ENCODE data around the gene RANBP1. TPM values are rescaled to one million over a fixed set of nuclear protein-coding genes. Genes with fewer than 3 reads are reported as not detected.

RANBP1 gene
- polyA plus RNA-seq, 2 of the 4 experiments (the other 2 are of a cell fraction), result 239 to 338 TPM

DNA sequence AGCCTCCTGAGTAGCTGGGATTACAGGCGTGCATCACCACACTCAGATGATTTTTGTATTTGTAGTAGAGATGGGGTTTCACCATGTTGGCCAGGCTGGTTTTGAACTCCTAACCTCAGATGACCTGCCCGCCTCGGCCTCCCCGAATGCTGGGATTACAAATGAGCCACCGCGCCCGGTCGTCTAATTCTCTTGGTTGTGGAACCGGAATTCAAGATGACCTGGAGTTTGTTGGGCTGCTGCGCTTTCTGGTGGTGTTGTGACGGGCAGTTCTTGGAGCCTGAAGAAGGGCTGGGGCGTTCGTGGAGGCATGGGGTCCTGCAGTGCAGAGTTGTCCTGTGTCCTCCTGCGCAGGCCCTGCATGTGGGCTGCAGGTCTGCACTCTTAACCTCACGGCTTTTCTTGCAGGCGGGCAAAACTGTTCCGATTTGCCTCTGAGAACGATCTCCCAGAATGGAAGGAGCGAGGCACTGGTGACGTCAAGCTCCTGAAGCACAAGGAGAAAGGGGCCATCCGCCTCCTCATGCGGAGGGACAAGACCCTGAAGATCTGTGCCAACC lies 6.0 kb downstream of the RANBP1 start:
- Histone ChIP-seq H3K27ac (no peak overlapping the region), H3K4me1 (peaks cover 15% of the 10 kb centered on the region), H3K4me2 (no peak overlapping the region), H3K9me3 (no peaks in the 10 kb centered on the region), H3K4me3 (no peak overlapping the region)
- WGBS (ENCODE audit: missing lambda C conversion rate), result 97% methylated on average over 15 of the region's 22 CpGs
- no peak for ATAC-seq
- ChIA-PET POLR2A (no interaction called here), CTCF (interaction anchor here (1.1 to 1.3 kb wide), 2 partner anchors 23 to 34 kb away, joined by 3 read pairs; no protein-coding TSS in a partner anchor)
- DNase-seq (ENCODE audit: low read depth in 1 of 2, low spot score in 1 of 2), result no peak
- no peak for FAIRE-seq
- TF ChIP-seq, protein P1, sequence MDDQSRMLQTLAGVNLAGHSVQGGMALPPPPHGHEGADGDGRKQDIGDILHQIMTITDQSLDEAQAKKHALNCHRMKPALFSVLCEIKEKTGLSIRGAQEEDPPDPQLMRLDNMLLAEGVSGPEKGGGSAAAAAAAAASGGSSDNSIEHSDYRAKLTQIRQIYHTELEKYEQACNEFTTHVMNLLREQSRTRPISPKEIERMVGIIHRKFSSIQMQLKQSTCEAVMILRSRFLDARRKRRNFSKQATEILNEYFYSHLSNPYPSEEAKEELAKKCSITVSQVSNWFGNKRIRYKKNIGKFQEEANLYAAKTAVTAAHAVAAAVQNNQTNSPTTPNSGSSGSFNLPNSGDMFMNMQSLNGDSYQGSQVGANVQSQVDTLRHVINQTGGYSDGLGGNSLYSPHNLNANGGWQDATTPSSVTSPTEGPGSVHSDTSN (IDR thresholded peaks at IDR 0.05), result no peak
- TF ChIP-seq BHLHE40 (IDR thresholded peaks at IDR 0.05; ENCODE audit: low read depth, low read length) (no peak), JUN (IDR thresholded peaks at IDR 0.05) (no peak), EP300 (IDR thresholded peaks at IDR 0.05) (no peak), POLR2A (IDR thresholded peaks at IDR 0.05; ENCODE audit: low read length) (no peak), PHF8 (IDR thresholded peaks at IDR 0.05; ENCODE audit: borderline replicate concordance, low read depth) (no peak), SREBF2 (IDR thresholded peaks at IDR 0.05) (no peak), NFE2L2 (conservative IDR thresholded peaks at IDR 0.05; ENCODE audit: low read length) (no peak), RARB (CRISPR knock-in tag; IDR thresholded peaks at IDR 0.05) (no peak), CBX8 (IDR thresholded peaks at IDR 0.05) (no peak), RAD21 (conservative IDR thresholded peaks at IDR 0.05 in 1 of 2, IDR thresholded peaks at IDR 0.05 in 1 of 2) (no peak), HDAC2 (IDR thresholded peaks at IDR 0.05) (no peak), CEBPB (IDR thresholded peaks at IDR 0.05) (no peak), ZNF302 (CRISPR knock-in tag; IDR thresholded peaks at IDR 0.05) (no peak), RNF2 (IDR thresholded peaks at IDR 0.05; ENCODE audit: borderline replicate concordance, low read depth) (no peak), HOXB13 (CRISPR knock-in tag; IDR thresholded peaks at IDR 0.05; ENCODE audit: low read depth) (no peak), KDM5A (IDR thresholded peaks at IDR 0.05) (no peak)

DNA sequence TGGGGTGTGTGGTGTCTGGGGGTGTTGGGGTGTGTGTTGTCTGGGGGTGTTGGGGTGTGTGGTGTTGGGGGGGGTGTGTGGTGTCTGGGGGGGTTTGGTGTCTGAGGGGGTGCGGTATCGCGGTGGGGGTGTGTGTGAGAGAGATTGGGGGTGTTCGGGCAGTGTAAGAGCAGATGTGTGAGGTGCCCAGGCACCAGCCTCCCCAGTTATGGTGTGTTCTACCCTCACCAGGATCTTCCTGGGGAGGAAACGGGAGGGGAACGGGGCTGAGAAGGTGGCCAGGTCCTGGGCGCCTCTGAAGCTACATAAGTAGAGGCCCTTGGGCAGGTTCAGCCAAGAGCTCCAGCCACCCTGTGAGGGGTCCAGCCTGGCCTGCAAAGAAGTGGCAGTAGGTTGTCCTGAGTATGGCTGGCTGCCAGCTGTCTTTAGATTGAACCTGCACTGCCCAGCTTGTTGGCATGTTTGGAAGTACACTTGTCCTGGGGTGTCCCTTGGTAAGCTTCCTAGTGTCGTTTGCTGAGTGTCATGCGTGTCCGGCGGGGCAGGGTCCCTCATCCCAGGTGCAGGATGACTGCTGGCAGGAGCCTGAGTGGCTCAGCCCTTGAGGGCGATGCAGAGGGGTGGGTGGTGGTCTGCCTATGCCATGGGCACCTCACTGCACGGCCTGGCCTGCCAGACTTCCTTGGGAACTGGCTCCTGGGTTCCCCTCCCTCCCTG lies 7.6 kb downstream of the RANBP1 start:
- Histone ChIP-seq H3K4me3 (no peak overlapping the region), H3K27ac (no peak overlapping the region), H3K4me1 (peaks cover 15% of the 10 kb centered on the region), H3K9me3 (no peaks in the 10 kb centered on the region), H3K4me2 (no peak overlapping the region)
- no peak for TF ChIP-seq ZC3H11A (IDR thresholded peaks at IDR 0.05)
- no peak for TF ChIP-seq TP53 (CRISPR knock-in tag; IDR thresholded peaks at IDR 0.05)
- no peak for TF ChIP-seq EHMT2 (IDR thresholded peaks at IDR 0.05; ENCODE audit: low read depth)
- no peak for TF ChIP-seq FOSB (CRISPR knock-in tag; IDR thresholded peaks at IDR 0.05)
- TF ChIP-seq RCOR1 (IDR thresholded peaks at IDR 0.05; ENCODE audit: low read depth, low read length), result no peak
- TF ChIP-seq TFCP2L1 (CRISPR knock-in tag; IDR thresholded peaks at IDR 0.05), result no peak
- no peak for TF ChIP-seq EP300 (IDR thresholded peaks at IDR 0.05)
- no peak for TF ChIP-seq MAZ (IDR thresholded peaks at IDR 0.05; ENCODE audit: borderline replicate concordance, low read depth, low read length)
- TF ChIP-seq, protein P2, sequence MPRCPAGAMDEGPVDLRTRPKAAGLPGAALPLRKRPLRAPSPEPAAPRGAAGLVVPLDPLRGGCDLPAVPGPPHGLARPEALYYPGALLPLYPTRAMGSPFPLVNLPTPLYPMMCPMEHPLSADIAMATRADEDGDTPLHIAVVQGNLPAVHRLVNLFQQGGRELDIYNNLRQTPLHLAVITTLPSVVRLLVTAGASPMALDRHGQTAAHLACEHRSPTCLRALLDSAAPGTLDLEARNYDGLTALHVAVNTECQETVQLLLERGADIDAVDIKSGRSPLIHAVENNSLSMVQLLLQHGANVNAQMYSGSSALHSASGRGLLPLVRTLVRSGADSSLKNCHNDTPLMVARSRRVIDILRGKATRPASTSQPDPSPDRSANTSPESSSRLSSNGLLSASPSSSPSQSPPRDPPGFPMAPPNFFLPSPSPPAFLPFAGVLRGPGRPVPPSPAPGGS (IDR thresholded peaks at IDR 0.05), result no peak
- no peak for FAIRE-seq
- CTCF ChIA-PET, result interaction anchor here (0.6 kb wide), 1 partner anchor 13 kb away, joined by 3 read pairs; no protein-coding TSS in a partner anchor
- ATAC-seq, result no peak
- POLR2A ChIA-PET, result no interaction called here
- WGBS (ENCODE audit: missing lambda C conversion rate), result 91% methylated on average over 7 of the region's 13 CpGs
- no peak for DNase-seq (ENCODE audit: low read depth in 1 of 2, low spot score in 1 of 2)
